A673 (cell line): Measurements from ENCODE around the gene TOP3B. TPM values are rescaled to one million over a fixed set of nuclear protein-coding genes. Genes with fewer than 3 reads are reported as not detected.
A peak's percentile ranks its signal among the peaks of the same experiment; 100 is the strongest.

ENCODE experiments used
- Bru-seq: library from RNA; stranded (reverse); fragments of 400-500 nt; gene quantifications from one replicate; lab custom pipeline; 2021; lab: Mats Ljungman, UMichigan
- BruChase-seq, 2 experiments: library from RNA; stranded (reverse); fragments of 400-500 nt; gene quantifications; one replicate each; lab custom pipeline; 2021; lab: Mats Ljungman, UMichigan
- BruUV-seq: library from RNA; stranded (reverse); fragments of 400-500 nt; replicated peaks from 2 replicates; lab custom pipeline; 2021; lab: Mats Ljungman, UMichigan
- CTCF ChIA-PET: fragments of 300-600 bp; sonication (Branson Sonifier 250); formaldehyde crosslinking; loops from one replicate; lab custom pipeline; 2022; ENCODE audit warnings: antibody characterized with exemption; lab: Charles Lee
- POLR2A ChIA-PET: fragments of 300-600 bp; sonication (Branson Sonifier 250); formaldehyde crosslinking; loops from one replicate; lab custom pipeline; 2022; ENCODE audit warnings: antibody characterized with exemption; ENCODE audit not compliant: low non-redundant PET; lab: Charles Lee
- DNase-seq: peaks from one replicate; pipeline ENCODE4 v3.0.0-alpha.2; 2015; ENCODE audit warnings: low spot score
- H3K27ac ChIP-seq: fragments of 200-600 bp; sonication (generic); 2 replicates; pipeline ENCODE4 v1.5.1; 2016; ENCODE audit warnings: mixed run types, low read depth, mild to moderate bottlenecking, mixed read lengths, antibody characterized with exemption, low read length; ENCODE audit not compliant: poor library complexity, severe bottlenecking
- H3K27me3 ChIP-seq: fragments of 200-600 bp; sonication (generic); replicated peaks from 2 replicates; pipeline ENCODE4 v1.6.1; 2017; ENCODE audit warnings: mixed run types, low read depth, mild to moderate bottlenecking, mixed read lengths, antibody characterized with exemption, low read length; ENCODE audit not compliant: insufficient read depth, poor library complexity
- H3K36me3 ChIP-seq: fragments of 200-600 bp; sonication (generic); 2 replicates; pipeline ENCODE4 v1.6.1; 2016; ENCODE audit warnings: mixed run types, mild to moderate bottlenecking, mixed read lengths, antibody characterized with exemption, low read length; ENCODE audit not compliant: insufficient read depth, poor library complexity, severe bottlenecking
- H3K4me1 ChIP-seq: fragments of 200-600 bp; sonication (generic); 2 replicates; pipeline ENCODE4 v1.6.1; 2017; ENCODE audit warnings: mixed run types, mild to moderate bottlenecking, mixed read lengths, antibody characterized with exemption, low read length; ENCODE audit not compliant: insufficient read depth, poor library complexity, severe bottlenecking
- H3K4me3 ChIP-seq: fragments of 200-600 bp; sonication (generic); 2 replicates; pipeline ENCODE4 v1.5.1; 2016; ENCODE audit warnings: low read depth, mixed run types, mild to moderate bottlenecking, mixed read lengths, low read length; ENCODE audit not compliant: poor library complexity, severe bottlenecking
- H3K9me3 ChIP-seq: fragments of 200-600 bp; sonication (generic); 2 replicates; pipeline ENCODE4 v1.6.1; 2016; ENCODE audit warnings: mixed run types, low read depth, mild to moderate bottlenecking, mixed read lengths, antibody characterized with exemption, low read length; ENCODE audit not compliant: poor library complexity, severe bottlenecking
- CTCF ChIP-seq: fragments of 300-800, 200-600 bp; sonication (generic); conservative IDR thresholded peaks from 2 replicates; pipeline ENCODE4 v1.5.1; 2017; ENCODE audit warnings: low read depth, mild to moderate bottlenecking, antibody characterized with exemption, low read length, moderate library complexity, mixed read lengths
- EZH2 ChIP-seq: fragments of 200-600 bp; sonication (generic); IDR thresholded peaks from 2 replicates; pipeline ENCODE4 v1.6.1; 2017; ENCODE audit warnings: borderline replicate concordance, low read depth, mild to moderate bottlenecking, mixed read lengths, antibody characterized with exemption, low read length; ENCODE audit not compliant: poor library complexity, severe bottlenecking
- intact Hi-C: fragments of 100-400 bp; cut with micrococcal nuclease; formaldehyde crosslinking; loops from one replicate; pipeline ENCODE4 v1.10.0; 2022; ENCODE audit not compliant: unreplicated experiment
- long read RNA-seq: library from polyadenylated mRNA; stranded (forward); transcript quantifications from one replicate; pipeline ENCODE4 v2.0.0, GENCODE V29; 2022
- total RNA-seq: library from RNA; stranded (reverse); gene quantifications from 2 replicates; pipeline ENCODE4 v1.2.3, GENCODE V29; 2021

TOP3B gene
- total RNA-seq, result 60.2 and 60.4 TPM in 2 replicates
- percentile 73 among the genes with signal in this experiment for Bru-seq, nascent RNA
- BruChase-seq, experiment 1, labeled RNA remaining after a 2-hour chase, result percentile 77 among the genes with signal in this experiment
- percentile 79 among the genes with signal in this experiment for BruChase-seq, experiment 2, labeled RNA remaining after a 6-hour chase
- long read RNA-seq, transcript TOP3B-201 (18 exons, 2,863 nt), result major isoform, 25 of 76 reads
- long read RNA-seq, partial matches to known transcripts, result 16 of 76 reads
- long read RNA-seq, other reads (novel, unspliced or antisense), result 34 of 76 reads

- Histone ChIP-seq H3K9me3 (no peaks in the 10 kb centered on the region), H3K27ac (peak within 1 kb of the TSS; percentile 89), H3K4me3 (peak within 1 kb of the TSS; percentile 93), H3K27me3 (no peaks in the 10 kb centered on the region), H3K36me3 (no peaks in the 10 kb centered on the region), H3K4me1 (peaks cover 5% of the 10 kb centered on the region)
- POLR2A ChIA-PET, result no interaction called here
- CTCF ChIA-PET, result interaction anchor here (1.7 kb wide), 1 partner anchor 10 kb away, joined by 5 read pairs; no protein-coding TSS in a partner anchor
- no peak for TF ChIP-seq EZH2
- peak; percentile 89 for DNase-seq
- intact Hi-C loops, result no loop called here
- BruUV-seq, result TSS peak; percentile 77
These were observed at the start of gene TOP3B for GRCh38 chr22:21982338-21982965. TOP3B (minus strand) TSS chr22:21982787; CDS start chr22:21975709, 7,078 bp downstream.

GRCh38 chr22:22031183-22031945 lies 48.8 kb upstream of the TOP3B start:
- Histone ChIP-seq H3K9me3 (no peaks in the 10 kb centered on the region), H3K4me1 (no peaks in the 10 kb centered on the region), H3K27me3 (no peaks in the 10 kb centered on the region), H3K4me3 (no peak overlapping the region), H3K27ac (no peak overlapping the region), H3K36me3 (no peaks in the 10 kb centered on the region)
- POLR2A ChIA-PET, result no interaction called here
- no peak for TF ChIP-seq EZH2
- TF ChIP-seq CTCF, result no peak
- intact Hi-C loops, result no loop called here
- CTCF ChIA-PET, result interaction anchor here (0.5 kb wide), 1 partner anchor 453 kb away, joined by 3 read pairs; no protein-coding TSS in a partner anchor
- DNase-seq, result no peak
- no TSS peak for BruUV-seq

- intact Hi-C loops, result no loop called here
- no peaks in the 10 kb centered on the region for H3K36me3 ChIP-seq
- H3K4me3 ChIP-seq, result no peak overlapping the region
- DNase-seq, result no peak
- TF ChIP-seq CTCF (peak; percentile 25; the same call in 1 of the 2 replicates), EZH2 (no peak)
- H3K4me1 ChIP-seq, result no peaks in the 10 kb centered on the region
- H3K9me3 ChIP-seq, result no peaks in the 10 kb centered on the region
- H3K27ac ChIP-seq, result no peak overlapping the region
- POLR2A ChIA-PET, result no interaction called here
- no peaks in the 10 kb centered on the region for H3K27me3 ChIP-seq
- CTCF ChIA-PET, result interaction anchor here (0.5 kb wide), 1 partner anchor 453 kb away, joined by 3 read pairs; no protein-coding TSS in a partner anchor
- no TSS peak for BruUV-seq
These were observed 48.1 kb upstream of the TOP3B start for GRCh38 chr22:22030493-22031182.
